ENCODE measurements around the gene ARHGEF12. TPM values are rescaled to one million over a fixed set of nuclear protein-coding genes. Genes with fewer than 3 reads are reported as not detected.

The ARHGEF12 gene
- total and polyA plus RNA-seq, 2 experiments from 2014 or later, result 9.0 to 38.9 TPM

- Histone ChIP-seq H3K4me2 (no peak overlapping the region), H3F3A (replicated peaks; ENCODE audit: low read depth) (no peaks in the 10 kb centered on the region), H3K4me1 (ENCODE audit: insufficient read depth) (peaks cover 14% of the 10 kb centered on the region; the same call in 1 of the 2 replicates), H3K79me2 (replicated peaks; ENCODE audit: insufficient read depth) (no peaks in the 10 kb centered on the region), H4K20me1 (replicated peaks; ENCODE audit: insufficient read depth) (no peaks in the 10 kb centered on the region), H3K36me3 (ENCODE audit: insufficient read depth) (no peaks in the 10 kb centered on the region), H3K27ac (ENCODE audit: low read depth) (no peak overlapping the region), H3K27me3 (ENCODE audit: insufficient read depth) (peaks cover 5% of the 10 kb centered on the region; the same call in 1 of the 2 replicates), H3K9me2 (ENCODE audit: insufficient read depth) (no peaks in the 10 kb centered on the region), H2AFZ (peak overlapping the region; percentile 52; the same call in 1 of the 2 replicates), H3K4me3 (no peak overlapping the region)
- DNase-seq (ENCODE audit: low spot score), result no peak
- peak; percentile 20 for ATAC-seq
- Mint-ChIP-seq H3K9me3 (no peaks in the 10 kb centered on the region; the same call in 2 of the 3 replicates), H3K27me3 (ENCODE audit: insufficient read depth, low read depth, poor library complexity) (peaks cover 25% of the 10 kb centered on the region), H3K27ac (no peak overlapping the region), H3K4me3 (no peak overlapping the region; the same call in 2 of the 3 replicates), H3K36me3 (ENCODE audit: low read depth) (no peaks in the 10 kb centered on the region; the same call in 2 of the 3 replicates), H3K4me1 (peaks cover 30% of the 10 kb centered on the region)
- TF ChIP-seq CTCF (conservative IDR thresholded peaks at IDR 0.05; ENCODE audit: low read depth in 2 of 2), result no peak
- no peak for TF ChIP-seq STAT1 (IDR thresholded peaks at IDR 0.05; ENCODE audit: unreplicated experiment)
- no peak for TF ChIP-seq POLR2AphosphoS5 (IDR thresholded peaks at IDR 0.05; ENCODE audit: low read depth)
- no peak for TF ChIP-seq JUNB (IDR thresholded peaks at IDR 0.05; ENCODE audit: unreplicated experiment)
- no peak for TF ChIP-seq NANOG (IDR thresholded peaks at IDR 0.05; ENCODE audit: borderline replicate concordance)
- TF ChIP-seq REST (IDR thresholded peaks at IDR 0.05; ENCODE audit: unreplicated experiment), result no peak
- no peak for TF ChIP-seq EZH2 (IDR thresholded peaks at IDR 0.05; ENCODE audit: low read depth, unreplicated experiment)
- no peak for TF ChIP-seq ZNF331 (CRISPR knock-in tag; IDR thresholded peaks at IDR 0.05; ENCODE audit: low read depth)
- TF ChIP-seq EZH2phosphoT487 (IDR thresholded peaks at IDR 0.05; ENCODE audit: unreplicated experiment), result no peak
- TF ChIP-seq ZNF114 (CRISPR knock-in tag; IDR thresholded peaks at IDR 0.05), result no peak
- TF ChIP-seq CREB1 (CRISPR knock-in tag; IDR thresholded peaks at IDR 0.05; ENCODE audit: low read depth), result no peak
- TF ChIP-seq ETS1 (IDR thresholded peaks at IDR 0.05), result no peak
- TF ChIP-seq ZNF462 (CRISPR knock-in tag; IDR thresholded peaks at IDR 0.05), result no peak
Observed at GRCh38 chr11:120517390-120517761, 181.2 kb downstream of the ARHGEF12 start.
